SKM-1 (cell line): Measurements from ENCODE around the gene POLN.
A peak's percentile ranks its signal among the peaks of the same experiment; 100 is the strongest.
"Not testable (repeated sequence)": the region's sequence is repeated elsewhere in the genome, so short reads cannot be mapped to it uniquely, and the experiment has no call there.

Experiments
- DNase-seq: peaks from one replicate; lab custom pipeline; 2025; ENCODE audit not compliant: unreplicated experiment; lab: John Stamatoyannopoulos, UW

POLN gene

DNA sequence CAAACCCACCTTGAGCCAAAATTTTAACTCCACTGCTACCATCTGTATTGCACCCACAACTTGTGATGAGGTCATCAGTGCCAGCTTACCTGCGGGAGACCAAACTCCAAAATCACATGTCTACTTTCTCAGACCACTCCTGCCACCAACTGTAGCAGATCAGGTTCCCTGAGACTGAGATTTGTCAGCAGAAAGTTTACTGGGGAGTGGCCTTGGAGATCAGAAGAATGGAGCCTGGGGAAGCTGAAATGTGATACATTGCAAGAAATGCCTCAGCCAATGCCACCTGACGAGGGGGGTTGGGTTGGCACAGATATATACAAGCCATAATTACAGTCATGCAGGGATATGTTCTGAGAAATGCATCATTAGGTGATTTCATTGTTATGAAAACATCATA is 19.1 kb downstream of the POLN start:
- DNase-seq, result no peak

- not testable (repeated sequence) for DNase-seq
Observed at GRCh38 chr4:2221378-2221777, 20.5 kb downstream of the POLN start.

DNA sequence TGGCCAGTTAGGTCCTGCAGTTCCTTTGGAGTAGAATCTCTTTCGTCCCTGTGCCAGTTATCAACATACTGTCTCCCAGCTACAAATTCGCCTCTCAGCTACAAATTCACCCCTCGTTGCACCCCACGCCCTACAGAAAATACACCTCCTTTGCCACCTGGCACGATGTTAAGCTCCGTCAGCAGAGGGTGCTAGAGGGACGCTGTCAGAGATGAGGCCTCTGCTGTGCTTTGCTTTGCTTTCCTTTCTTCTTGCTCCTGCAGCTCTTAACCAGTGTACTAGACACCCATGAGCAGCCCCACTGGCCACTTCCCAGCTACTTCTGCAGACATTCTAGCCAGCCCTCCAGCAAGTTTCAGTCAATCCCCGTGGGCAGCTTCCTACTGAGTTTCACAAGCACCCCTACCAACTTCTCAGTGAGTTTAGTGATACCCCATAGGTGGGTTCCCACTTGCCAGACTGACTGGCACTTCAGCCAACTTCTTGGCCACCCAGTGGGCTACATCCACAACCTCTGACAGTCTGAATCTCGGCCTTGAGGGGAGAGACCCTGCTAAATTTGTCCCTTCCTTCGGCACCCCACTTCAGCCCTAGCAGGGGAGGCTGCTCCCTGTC is 21.8 kb downstream of the POLN start:
- peak; percentile 72 for DNase-seq

DNA sequence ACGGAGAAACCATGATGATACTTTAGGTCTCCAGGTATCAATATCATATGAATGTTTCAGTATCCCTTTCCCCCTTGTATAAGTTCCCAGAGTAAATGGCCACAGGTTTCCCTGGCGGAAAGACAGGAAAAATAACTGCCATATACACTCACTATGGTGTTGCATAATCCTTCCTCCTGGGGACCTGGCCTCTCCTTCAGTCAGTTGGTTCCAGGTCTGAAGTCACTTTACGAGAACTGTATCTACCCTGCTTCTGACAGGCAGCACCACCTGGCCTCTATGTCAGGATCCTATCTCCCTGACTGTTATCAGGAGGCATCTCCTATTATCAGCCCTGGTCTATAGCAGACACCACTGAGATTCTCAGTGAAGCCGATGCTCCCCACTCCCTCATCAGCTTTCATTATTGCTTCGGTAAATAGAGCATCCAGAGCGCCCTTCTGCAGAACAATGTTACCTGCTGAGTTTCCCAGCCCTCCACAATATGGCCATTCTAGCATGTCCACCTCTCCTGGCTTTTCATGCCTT is 22.6 kb downstream of the POLN start:
- no peak for DNase-seq

- DNase-seq, result no peak
Observed at GRCh38 chr4:2218436-2218835, 23.5 kb downstream of the POLN start.

DNA sequence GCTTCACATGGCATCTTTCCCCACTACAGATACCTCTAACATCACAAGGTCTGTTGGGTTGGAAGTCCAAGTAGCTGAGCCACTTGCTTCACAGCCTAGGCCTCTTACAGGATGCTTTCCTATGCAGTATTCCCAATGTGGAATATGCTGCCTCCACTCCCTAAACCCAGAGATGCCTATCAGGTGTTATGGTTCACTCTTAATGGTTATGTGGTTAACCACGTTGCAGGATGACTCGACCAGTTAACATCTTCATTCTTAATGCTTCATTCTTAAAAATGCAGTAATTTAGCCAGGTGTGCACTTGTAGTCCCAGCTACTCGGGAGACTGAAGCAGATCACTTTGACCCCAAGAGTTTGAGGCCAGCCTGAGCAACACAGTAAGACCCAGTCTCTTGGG is 24.2 kb downstream of the POLN start:
- DNase-seq, result no peak

- DNase-seq, result no peak
Observed at GRCh38 chr4:2212831-2213230, 29.1 kb downstream of the POLN start.

DNA sequence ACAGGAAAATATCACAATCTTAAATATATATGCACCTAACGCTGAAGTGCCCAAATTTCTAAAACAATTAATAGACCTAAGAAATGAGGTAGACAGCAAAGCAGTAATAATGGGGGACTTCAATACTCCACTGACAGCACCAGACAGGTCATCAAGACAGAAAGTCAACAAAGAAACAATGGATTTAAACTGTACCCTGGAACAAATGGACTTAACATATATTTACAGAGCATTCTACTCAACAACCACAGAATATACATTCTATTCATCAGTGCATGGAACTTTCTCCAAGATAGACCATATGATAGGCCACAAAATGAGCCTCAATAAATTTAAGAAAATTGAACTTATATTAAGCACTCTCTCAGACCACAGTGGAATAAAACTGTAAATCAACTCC is 39.1 kb downstream of the POLN start:
- DNase-seq, result not testable (repeated sequence)

- DNase-seq, result no peak
Observed at GRCh38 chr4:2194496-2194895, 47.4 kb downstream of the POLN start.

- no peak for DNase-seq
Observed at GRCh38 chr4:2193326-2193725, 48.6 kb downstream of the POLN start.

DNA sequence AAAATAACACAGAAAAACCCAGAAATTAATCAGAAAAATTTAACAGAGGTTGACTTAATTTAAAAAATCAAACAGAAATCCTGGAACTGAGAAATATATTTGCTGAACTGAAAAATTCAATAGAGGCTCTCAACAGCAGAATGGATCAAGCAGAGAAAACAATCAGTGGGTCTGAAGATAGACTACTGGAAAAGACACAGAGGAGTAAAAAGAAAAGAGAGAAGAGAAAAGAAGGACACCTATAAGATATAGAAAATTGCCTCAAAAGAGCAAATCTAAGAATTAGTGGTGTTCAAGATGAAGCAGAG is 55.1 kb downstream of the POLN start:
- DNase-seq, result no peak

- no peak for DNase-seq
Observed at GRCh38 chr4:2186133-2186864, 55.6 kb downstream of the POLN start.

- no peak for DNase-seq
Observed at GRCh38 chr4:2183394-2183793, 58.5 kb downstream of the POLN start.

- no peak for DNase-seq
Observed at GRCh38 chr4:2182994-2183393, 58.9 kb downstream of the POLN start.

- no peak for DNase-seq
Observed at GRCh38 chr4:2180410-2180809, 61.5 kb downstream of the POLN start.

DNA sequence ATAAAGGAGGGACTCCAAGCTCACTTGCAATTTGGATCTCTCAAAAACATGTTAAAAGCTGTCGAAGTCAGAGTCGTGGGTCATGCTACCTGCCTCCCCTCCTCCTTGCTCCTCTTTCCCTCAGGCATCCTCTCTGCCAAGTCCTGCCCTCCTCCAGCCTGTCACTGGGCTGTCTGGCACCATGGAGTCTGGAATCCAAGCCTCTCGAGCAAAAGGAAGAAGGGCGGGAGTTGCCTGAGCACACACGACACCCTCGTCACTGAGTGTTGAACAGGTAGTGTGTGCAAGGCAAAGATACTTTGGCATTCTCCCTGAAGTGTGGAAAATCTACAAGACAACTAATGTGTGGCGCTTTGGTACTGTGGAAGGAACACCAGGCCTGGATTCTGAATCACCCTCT is 62.2 kb downstream of the POLN start:
- no peak for DNase-seq

GRCh38 chr4:2178986-2179385 is 62.9 kb downstream of the POLN start:
- DNase-seq, result no peak

- no peak for DNase-seq
Observed at GRCh38 chr4:2177443-2178093, 64.4 kb downstream of the POLN start.

DNA sequence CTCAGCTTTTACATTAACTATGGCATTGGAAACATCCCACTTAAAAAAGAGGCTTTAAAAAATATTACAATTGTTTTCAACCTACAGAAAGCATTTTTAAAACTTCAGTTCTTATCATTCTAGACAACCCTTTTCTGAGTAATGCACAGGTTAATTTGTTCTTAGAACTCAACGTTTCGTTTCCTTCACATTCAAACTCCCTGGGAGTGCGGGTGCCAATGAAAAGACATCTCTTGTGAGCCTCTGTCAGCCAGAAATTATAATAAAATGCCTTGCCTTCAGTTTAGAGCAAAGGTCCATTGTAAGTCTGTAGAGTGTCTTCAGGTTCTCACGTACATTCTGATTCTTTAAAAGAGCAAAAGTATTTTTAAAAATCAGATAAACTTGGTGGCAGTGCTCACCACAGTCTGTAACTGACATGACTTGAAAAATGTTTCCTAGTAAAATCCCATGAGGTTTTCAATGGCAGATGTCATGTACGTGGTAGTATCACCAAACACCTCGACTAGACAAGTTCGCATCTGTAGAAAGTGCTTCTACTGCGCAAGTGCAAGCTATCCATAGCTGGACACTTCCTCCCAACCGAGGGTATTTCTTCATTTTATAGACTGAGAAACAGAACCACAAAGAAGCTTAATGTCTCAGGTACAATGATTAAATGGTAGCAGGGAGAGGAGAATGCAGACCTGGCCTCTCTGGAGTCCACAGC is 65.8 kb downstream of the POLN start:
- no peak for DNase-seq

- DNase-seq, result no peak
Observed at GRCh38 chr4:2174061-2174460, 67.9 kb downstream of the POLN start.

- DNase-seq, result no peak
Observed at GRCh38 chr4:2172627-2173231, 69.2 kb downstream of the POLN start.
